PC-9 (cell line): ENCODE measurements around the gene MPZL1. TPM values are rescaled to one million over a fixed set of nuclear protein-coding genes. Genes with fewer than 3 reads are reported as not detected.

ENCODE experiments used
- BruUV-seq: library from RNA; stranded (reverse); fragments of 400-500 nt; replicated peaks from 2 replicates; lab custom pipeline; 2021; lab: Mats Ljungman, UMichigan
- CTCF ChIA-PET: fragments of 300-600 bp; sonication (Branson Sonifier 250); formaldehyde crosslinking; loops from one replicate; lab custom pipeline; 2022; ENCODE audit warnings: antibody characterized with exemption; lab: Charles Lee
- POLR2A ChIA-PET: fragments of 300-600 bp; sonication (Branson Sonifier 250); formaldehyde crosslinking; loops from one replicate; lab custom pipeline; 2022; ENCODE audit warnings: antibody characterized with exemption; ENCODE audit not compliant: unreplicated experiment; lab: Charles Lee
- DNase-seq, 2 experiments: peaks; one replicate each; pipeline versions ENCODE4 v3.0.0 to v3.0.0-alpha.2; 2015 to 2022; ENCODE audit warnings: mixed read lengths in 1 of 2
- H2AFZ ChIP-seq: fragments of 200-600 bp; sonication (generic); 2 replicates; pipeline ENCODE4 v1.8.1; 2017; ENCODE audit warnings: antibody characterized with exemption
- H3F3A ChIP-seq: fragments of 200-600 bp; sonication (generic); 2 replicates; pipeline ENCODE4 v1.8.1; 2017; ENCODE audit warnings: antibody characterized with exemption, mild to moderate bottlenecking, low read depth; ENCODE audit not compliant: insufficient read depth
- H3K27ac ChIP-seq: fragments of 200-600 bp; sonication (generic); 2 replicates; pipeline ENCODE4 v1.6.1; 2016; ENCODE audit warnings: mixed run types
- H3K27me3 ChIP-seq: fragments of 200-600 bp; sonication (generic); 2 replicates; pipeline ENCODE4 v1.6.1; 2016; ENCODE audit warnings: low read depth, mixed run types; ENCODE audit not compliant: insufficient read depth
- H3K36me3 ChIP-seq: fragments of 200-600 bp; sonication (generic); 2 replicates; pipeline ENCODE4 v1.6.1; 2016; ENCODE audit warnings: low read depth, mixed run types
- H3K4me1 ChIP-seq: fragments of 200-600 bp; sonication (generic); replicated peaks from 2 replicates; pipeline ENCODE4 v1.6.1; 2016; ENCODE audit warnings: mixed run types; ENCODE audit not compliant: insufficient read depth
- H3K4me2 ChIP-seq: fragments of 200-600 bp; sonication (generic); 2 replicates; pipeline ENCODE4 v1.6.1; 2017; ENCODE audit warnings: mixed run types
- H3K4me3 ChIP-seq: fragments of 200-600 bp; sonication (generic); 2 replicates; pipeline ENCODE4 v1.6.1; 2016; ENCODE audit warnings: mixed run types
- H3K79me2 ChIP-seq: fragments of 200-600 bp; sonication (generic); 2 replicates; pipeline ENCODE4 v1.6.1; 2017; ENCODE audit warnings: low read depth, mixed run types
- H3K9me2 ChIP-seq: fragments of 200-600 bp; sonication (generic); 2 replicates; pipeline ENCODE4 v1.8.1; 2017; ENCODE audit warnings: mild to moderate bottlenecking; ENCODE audit not compliant: insufficient read depth
- H3K9me3 ChIP-seq: fragments of 200-600 bp; sonication (generic); 2 replicates; pipeline ENCODE4 v1.8.1; 2016; ENCODE audit warnings: low read depth; ENCODE audit not compliant: insufficient read depth
- H4K20me1 ChIP-seq: fragments of 200-600 bp; sonication (generic); 2 replicates; pipeline ENCODE4 v1.8.1; 2017; ENCODE audit not compliant: insufficient read depth
- CTCF ChIP-seq: fragments of 200-600 bp; sonication (generic); conservative IDR thresholded peaks from 2 replicates; pipeline ENCODE4 v1.6.1; 2017; ENCODE audit warnings: mixed run types, antibody characterized with exemption, mild to moderate bottlenecking, moderate library complexity
- EZH2 ChIP-seq: fragments of 200-600 bp; sonication (generic); IDR thresholded peaks from 2 replicates; pipeline ENCODE4 v1.8.0; 2017; ENCODE audit warnings: antibody characterized with exemption, low read depth
- intact Hi-C: fragments of 100-400 bp; cut with micrococcal nuclease; formaldehyde crosslinking; loops from one replicate; pipeline ENCODE4 v1.10.0; 2022; ENCODE audit not compliant: unreplicated experiment
- total RNA-seq: library from RNA; stranded (reverse); gene quantifications from 2 replicates; pipeline ENCODE4 v1.2.3, GENCODE V29; 2021

The MPZL1 gene
- total RNA-seq, 1 experiment from 2014 or later: 80.3 TPM

GRCh38 chr1:167744901-167745300, 23.1 kb downstream of the MPZL1 start:
- POLR2A ChIA-PET: no interaction called here
- Histone ChIP-seq H3K4me2 (no peak overlapping the region), H3K36me3 (no peaks in the 10 kb centered on the region), H2AFZ (no peak overlapping the region), H4K20me1 (no peaks in the 10 kb centered on the region), H3K9me2 (no peaks in the 10 kb centered on the region), H3K4me3 (no peak overlapping the region), H3K27ac (no peak overlapping the region), H3K4me1 (peaks cover 6% of the 10 kb centered on the region; the same call in 1 of the 2 replicates), H3K9me3 (no peaks in the 10 kb centered on the region), H3F3A (0 out of 2 replicates have a peak, but pooled peaks cover 3% of the 10 kb centered on the region), H3K27me3 (no peaks in the 10 kb centered on the region), H3K79me2 (peaks cover 90% of the 10 kb centered on the region)
- TF ChIP-seq CTCF (no peak), EZH2 (no peak)
- no peak for DNase-seq
- intact Hi-C loops: no loop called here
- CTCF ChIA-PET: no interaction called here
- BruUV-seq: no TSS peak

GRCh38 chr1:167746013-167746672, 24.4 kb downstream of the MPZL1 start:
- no peak overlapping the region for H3K4me3 ChIP-seq
- peaks cover 6% of the 10 kb centered on the region; the same call in 1 of the 2 replicates for H3K4me1 ChIP-seq
- no peak overlapping the region for H3K27ac ChIP-seq
- peaks cover 89% of the 10 kb centered on the region for H3K79me2 ChIP-seq
- H2AFZ ChIP-seq: no peak overlapping the region
- H3K9me2 ChIP-seq: no peaks in the 10 kb centered on the region
- 0 out of 2 replicates have a peak, but pooled peaks cover 3% of the 10 kb centered on the region for H3F3A ChIP-seq
- no peaks in the 10 kb centered on the region for H4K20me1 ChIP-seq
- ChIA-PET CTCF (no interaction called here), POLR2A (no interaction called here)
- intact Hi-C loops: no loop called here
- H3K36me3 ChIP-seq: no peaks in the 10 kb centered on the region
- H3K9me3 ChIP-seq: no peaks in the 10 kb centered on the region
- no peak overlapping the region for H3K4me2 ChIP-seq
- no TSS peak for BruUV-seq
- no peak for DNase-seq
- no peak for TF ChIP-seq CTCF
- TF ChIP-seq EZH2: no peak
- H3K27me3 ChIP-seq: no peaks in the 10 kb centered on the region

GRCh38 chr1:167746988-167747655, 25.3 kb downstream of the MPZL1 start:
- ChIA-PET CTCF (interaction anchor here (0.6 kb wide), 1 partner anchor 183 kb away, joined by 3 read pairs; no protein-coding TSS in a partner anchor), POLR2A (no interaction called here)
- TF ChIP-seq EZH2 (no peak), CTCF (no peak)
- H3K36me3 ChIP-seq: no peaks in the 10 kb centered on the region
- H3K4me3 ChIP-seq: no peak overlapping the region
- H3K4me2 ChIP-seq: no peak overlapping the region
- no peaks in the 10 kb centered on the region for H3K27me3 ChIP-seq
- H3K4me1 ChIP-seq: peaks cover 6% of the 10 kb centered on the region; the same call in 1 of the 2 replicates
- intact Hi-C loops: no loop called here
- no peaks in the 10 kb centered on the region for H4K20me1 ChIP-seq
- no peaks in the 10 kb centered on the region for H3K9me3 ChIP-seq
- H3K79me2 ChIP-seq: peaks cover 88% of the 10 kb centered on the region
- H3K9me2 ChIP-seq: no peaks in the 10 kb centered on the region
- DNase-seq: no peak
- H3K27ac ChIP-seq: no peak overlapping the region
- 0 out of 2 replicates have a peak, but pooled peaks cover 3% of the 10 kb centered on the region for H3F3A ChIP-seq
- no peak overlapping the region for H2AFZ ChIP-seq
- no TSS peak for BruUV-seq
